Psoas muscle (tissue), 8 donors: Measurements from ENCODE around the gene STXBP3. TPM values are rescaled to one million over a fixed set of nuclear protein-coding genes. Genes with fewer than 3 reads are reported as not detected.

ENCODE experiments used
- ATAC-seq, 4 donors: fragments of 200-7000 bp; cut with Tn5 transposase; one replicate each; pipeline ENCODE4 v1.9.1; 2020; ENCODE audit warnings: moderate library complexity in 3 of 4, mild to moderate bottlenecking in 2 of 4
- DNase-seq, 2 donors: peaks; one replicate each; pipeline ENCODE4 v3.0.0-alpha.2; 2020
- H3K27ac ChIP-seq: fragments of 200-600 bp; one replicate; pipeline ENCODE4 v1.8.0; 2022
- H3K27me3 ChIP-seq, 3 donors: fragments of 200-600 bp in 1 of 3; one replicate each; pipeline versions ENCODE4 v1.6.1 to v1.8.0; 2013 to 2022; ENCODE audit warnings: low read length in 2 of 3, mild to moderate bottlenecking in 2 of 3, moderate library complexity in 1 of 3; ENCODE audit not compliant: insufficient read depth in 3 of 3
- H3K36me3 ChIP-seq, 2 donors: fragments of 200-600 bp in 1 of 2; one replicate each; pipeline versions ENCODE4 v1.6.1 to v1.8.0; 2013 to 2022; ENCODE audit warnings: low read depth in 1 of 2, mild to moderate bottlenecking in 1 of 2, moderate library complexity in 1 of 2; ENCODE audit not compliant: insufficient read depth in 1 of 2
- H3K4me1 ChIP-seq: fragments of 200-600 bp; one replicate; pipeline ENCODE4 v1.8.0; 2022
- H3K4me3 ChIP-seq: fragments of 200-600 bp; one replicate; pipeline ENCODE4 v1.8.0; 2022; ENCODE audit warnings: mild to moderate bottlenecking
- H3K9me3 ChIP-seq: fragments of 200-600 bp; one replicate; pipeline ENCODE4 v1.8.0; 2022
- CTCF ChIP-seq: fragments of 200-600 bp; IDR thresholded peaks from one replicate; pipeline ENCODE4 v1.8.0; 2022; ENCODE audit warnings: antibody characterized with exemption
- WGBS, 3 donors: extraction: QIAGEN DNeasy Blood & Tissue Kit; methylation state at CpG; one replicate each; pipeline versions ENCODE4 v1.1.6 to v1.1.7; 2013; 5-methylcytosine and 5-hydroxymethylcytosine counted together
- intact Hi-C, 2 donors: fragments of 100-400 bp; cut with DNase I; formaldehyde crosslinking; loops; one replicate each; pipeline versions ENCODE4 v1.11.0 to v1.14.2; 2022
- polyA plus RNA-seq, 3 donors: library from polyadenylated mRNA; stranded (reverse); fragments of 200-250 nt; gene quantifications; one replicate each; pipeline ENCODE4 v1.2.3, GENCODE V29; 2013
- total RNA-seq, 4 donors: library from RNA; stranded (reverse); fragmentation: NEBNext Ultra II Directional in 2 of 4; extraction: Animal tissue kit (Norgen Biotek cat#: 25700) in 2 of 4; gene quantifications; one replicate each; pipeline versions ENCODE4 v1.2.1 to v1.2.4, GENCODE V29; 2021 to 2023
- donor health status: healthy with polysubstance abuse.
- donor health status: DM: no; HTN: no; CAD: no; lungs with moderate emphysema.
- donor health status: Bipolar disorder and iron deficiency.
- donor health status: healthy.
- donor health status: DM: yes; HTN: yes; CAD: no.
- donor health status: DM: no; HTN: no; CAD: no.
- donor health status: DM: no; HTN: no; CAD: no.
- donor health status: DM: yes; HTN: yes; CAD: no.

The STXBP3 gene
- total and polyA plus RNA-seq, 7 donors: 12.7 to 22.3 (median 17.1) TPM

DNA sequence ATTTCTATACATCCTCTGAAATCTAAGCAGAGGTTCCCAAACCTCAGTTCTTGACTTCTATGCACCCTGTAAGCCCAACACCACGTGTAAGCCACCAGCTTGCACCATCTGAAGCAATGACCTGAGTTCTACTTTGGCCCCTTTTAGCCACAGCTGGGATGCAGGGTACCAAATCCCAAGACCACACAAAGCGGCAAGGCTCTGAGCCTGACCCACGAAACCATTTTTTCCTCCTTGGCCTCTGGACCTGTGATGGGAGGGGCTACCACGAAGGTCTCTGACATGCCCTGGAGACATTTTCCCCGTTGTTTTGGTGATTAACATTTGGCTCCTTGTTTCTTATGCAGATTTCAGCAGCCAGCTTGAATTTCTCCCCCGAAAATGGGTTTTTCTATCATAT, 38.8 kb downstream of the STXBP3 start:
- no peak for TF ChIP-seq CTCF
- Histone ChIP-seq H3K4me1 (no peaks in the 10 kb centered on the region), H3K27me3 (no peaks in the 10 kb centered on the region), H3K9me3 (peaks cover 4% of the 10 kb centered on the region), H3K36me3 (peaks cover 15 to 91% of the 10 kb centered on the region in 2 donors), H3K27ac (no peak overlapping the region), H3K4me3 (no peak overlapping the region)
- ATAC-seq (no peak), DNase-seq (no peak)
- intact Hi-C loops: no loop called here
- 95 to 97% (median 97%) methylated on average over 6 of the region's 6 CpGs for WGBS, 3 donors

- no peaks in the 10 kb centered on the region for H3K4me1 ChIP-seq
- no peaks in the 10 kb centered on the region for H3K27me3 ChIP-seq
- intact Hi-C loops: no loop called here
- ATAC-seq (no peak), DNase-seq (no peak)
- peaks cover 15 to 87% of the 10 kb centered on the region in 2 donors for H3K36me3 ChIP-seq
- peaks cover 4% of the 10 kb centered on the region for H3K9me3 ChIP-seq
- H3K4me3 ChIP-seq: no peak overlapping the region
- TF ChIP-seq CTCF: no peak
- 97 to 100% (median 98%) methylated on average over 2 of the region's 2 CpGs for WGBS, 3 donors
- H3K27ac ChIP-seq: no peak overlapping the region
These were observed 39.4 kb downstream of the STXBP3 start for GRCh38 chr1:108785880-108786279.

GRCh38 chr1:108791790-108792189, 45.3 kb downstream of the STXBP3 start:
- H3K9me3 ChIP-seq: peaks cover 8% of the 10 kb centered on the region
- H3K4me3 ChIP-seq: no peak overlapping the region
- TF ChIP-seq CTCF: no peak
- no peaks in the 10 kb centered on the region for H3K4me1 ChIP-seq
- WGBS, 3 donors: 94 to 97% (median 97%) methylated on average over 1 of the region's 1 CpG
- no peak overlapping the region for H3K27ac ChIP-seq
- DNase-seq: no peak
- intact Hi-C loops: no loop called here
- H3K27me3 ChIP-seq: no peaks in the 10 kb centered on the region
- no peak for ATAC-seq
- peaks cover 3 to 82% of the 10 kb centered on the region in 2 donors for H3K36me3 ChIP-seq

GRCh38 chr1:108792420-108792819, 45.9 kb downstream of the STXBP3 start:
- Histone ChIP-seq H3K4me3 (no peak overlapping the region), H3K36me3 (peaks cover 3 to 82% of the 10 kb centered on the region in 2 donors), H3K4me1 (no peaks in the 10 kb centered on the region), H3K27ac (no peak overlapping the region), H3K9me3 (peaks cover 8% of the 10 kb centered on the region), H3K27me3 (no peaks in the 10 kb centered on the region)
- DNase-seq (no peak), ATAC-seq (no peak)
- WGBS, 3 donors: 96 to 100% (median 97%) methylated on average over 2 of the region's 2 CpGs
- TF ChIP-seq CTCF: no peak
- intact Hi-C loops: no loop called here

DNA sequence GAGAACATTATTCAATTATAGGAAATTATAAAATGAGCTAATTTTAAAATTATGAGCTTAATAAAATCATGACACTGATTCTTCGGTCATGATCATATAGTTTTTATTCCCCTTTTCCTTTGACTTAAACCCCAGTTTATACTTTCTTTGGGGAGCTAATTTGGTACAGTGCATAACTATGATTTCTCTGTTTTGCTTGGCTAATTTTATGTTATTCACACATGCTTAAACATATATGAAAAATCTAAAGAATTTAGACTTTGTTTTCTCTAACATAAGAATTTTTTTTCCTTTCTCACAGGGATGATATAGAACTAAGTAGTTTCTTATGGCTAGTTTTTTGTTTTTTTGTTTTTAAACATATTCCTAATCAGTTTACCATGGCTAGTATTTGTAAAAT, 52.5 kb downstream of the STXBP3 start:
- H3K27me3 ChIP-seq: no peaks in the 10 kb centered on the region
- intact Hi-C loops: no loop called here
- no peak overlapping the region for H3K4me3 ChIP-seq
- H3K27ac ChIP-seq: no peak overlapping the region
- no peak for ATAC-seq
- H3K4me1 ChIP-seq: no peaks in the 10 kb centered on the region
- WGBS, 3 donors: 88 to 92% (median 92%) methylated on average over 1 of the region's 1 CpG
- H3K9me3 ChIP-seq: no peaks in the 10 kb centered on the region
- no peak for DNase-seq
- peaks cover 5 to 100% of the 10 kb centered on the region in 2 donors for H3K36me3 ChIP-seq
- no peak for TF ChIP-seq CTCF
